Fibroblast of villous mesenchyme (primary cell): Measurements from ENCODE around the gene CTXND1. TPM values are rescaled to one million over a fixed set of nuclear protein-coding genes. Genes with fewer than 3 reads are reported as not detected.

ENCODE experiments used
- DNase-seq: peaks from one replicate; pipeline ENCODE4 v3.0.0-alpha.2; 2010; ENCODE audit warnings: low read depth
- H3K4me3 ChIP-seq: 2 replicates; pipeline ENCODE4 v1.5.1; 2011; ENCODE audit warnings: low read depth, mild to moderate bottlenecking, low read length
- CTCF ChIP-seq: IDR thresholded peaks from 2 replicates; pipeline ENCODE4 v1.5.1; 2012; ENCODE audit warnings: low read depth, mild to moderate bottlenecking, low read length; ENCODE audit not compliant: insufficient read depth
- total RNA-seq: library from RNA; depleted of rRNA; stranded (reverse); fragments of >200 nt; gene quantifications from 2 replicates; pipeline ENCODE4 v1.2.3, GENCODE V29; 2012

The CTXND1 gene
- total RNA-seq, 1 donor = not detected

- DNase-seq = no peak
- TF ChIP-seq CTCF = no peak
- no peak overlapping the region for H3K4me3 ChIP-seq
Measured at GRCh38 chr15:80285379-80285778, 33.4 kb upstream of the CTXND1 start.

GRCh38 chr15:80283531-80283930 lies 31.5 kb upstream of the CTXND1 start:
- H3K4me3 ChIP-seq = no peak overlapping the region
- TF ChIP-seq CTCF = no peak
- DNase-seq = no peak

- no peak for TF ChIP-seq CTCF
Measured at GRCh38 chr15:80277147-80277546, 25.1 kb upstream of the CTXND1 start.

GRCh38 chr15:80275961-80276360 lies 23.9 kb upstream of the CTXND1 start:
- DNase-seq = no peak
- no peak overlapping the region for H3K4me3 ChIP-seq
- no peak for TF ChIP-seq CTCF

More at GRCh38 chr15:80277147-80277546, 25.1 kb upstream of the CTXND1 start:
- H3K4me3 ChIP-seq = no peak overlapping the region
- DNase-seq = no peak

- no peak for TF ChIP-seq CTCF
- H3K4me3 ChIP-seq = no peak overlapping the region
- no peak for DNase-seq
Measured at GRCh38 chr15:80274996-80275395, 23.0 kb upstream of the CTXND1 start.

GRCh38 chr15:80274554-80274953 lies 22.5 kb upstream of the CTXND1 start:
- no peak overlapping the region for H3K4me3 ChIP-seq
- no peak for DNase-seq
- TF ChIP-seq CTCF = no peak

GRCh38 chr15:80272987-80273386 lies 21.0 kb upstream of the CTXND1 start:
- no peak overlapping the region for H3K4me3 ChIP-seq
- TF ChIP-seq CTCF = no peak
- no peak for DNase-seq
